A549 (cell line): ENCODE data around the gene MINPP1. TPM values are rescaled to one million over a fixed set of nuclear protein-coding genes. Genes with fewer than 3 reads are reported as not detected.

ENCODE experiments used
- ATAC-seq, 2 experiments: fragments of 200-7000 bp in 1 of 2; fragments of >200 bp in 1 of 2; cut with Nextera tagmentation in 1 of 2; cut with Tn5 transposase in 1 of 2; 3 replicates each; pipeline versions ENCODE4 v1.8.0 to v1.9.1; 2018 to 2020; ENCODE audit warnings: mild to moderate bottlenecking in 1 of 2, moderate library complexity in 1 of 2
- CTCF ChIA-PET: fragments of 300-600 bp; sonication (Branson Sonifier 250); formaldehyde crosslinking; extraction: SDS; loops from one replicate; lab custom pipeline; 2021; ENCODE audit warnings: antibody characterized with exemption, inconsistent platforms; lab: Yijun Ruan, JAX
- POLR2A ChIA-PET: fragments of 350-600 bp; formaldehyde crosslinking; extraction: SDS; loops from one replicate; lab custom pipeline; 2021; ENCODE audit warnings: antibody characterized with exemption, inconsistent platforms; lab: Yijun Ruan, JAX
- DNase-seq, 2 experiments: peaks; one replicate each; pipeline versions ENCODE4 v3.0.0 to v3.0.0-alpha.2; 2011 to 2016; ENCODE audit warnings: low read depth in 1 of 2, low spot score in 1 of 2
- FAIRE-seq: peaks from 2 replicates; lab custom pipeline; 2011; peaks lifted over from hg19 to GRCh38; lab: Jason Lieb, UNC
- H3K27ac ChIP-seq, 2 experiments: fragments of >200 bp; sonication (Bioruptor Twin); formaldehyde crosslinking; 3 replicates each; pipeline ENCODE4 v1.5.1; 2016 to 2017
- H3K4me1 ChIP-seq: fragments of >200 bp; sonication (Bioruptor Twin); formaldehyde crosslinking; 3 replicates; pipeline ENCODE4 v1.6.1; 2016
- H3K4me2 ChIP-seq: fragments of >200 bp; sonication (Bioruptor Twin); formaldehyde crosslinking; 3 replicates; pipeline ENCODE4 v1.6.1; 2016
- H3K4me3 ChIP-seq: fragments of >200 bp; sonication (Bioruptor Twin); formaldehyde crosslinking; 3 replicates; pipeline ENCODE4 v1.5.1; 2016
- H3K9me3 ChIP-seq: fragments of >200 bp; sonication (Bioruptor Twin); formaldehyde crosslinking; 3 replicates; pipeline ENCODE4 v1.6.1; 2016
- CHD2 ChIP-seq: fragments of 150-350 bp; IDR thresholded peaks from 2 replicates; pipeline ENCODE4 v1.6.1; 2014; ENCODE audit warnings: low read length; ENCODE audit not compliant: partially characterized antibody
- CHD4 ChIP-seq: fragments of 200-600 bp; sonication (generic); IDR thresholded peaks from 2 replicates; pipeline ENCODE4 v1.6.1; 2016; ENCODE audit warnings: antibody characterized with exemption, mild to moderate bottlenecking, borderline replicate concordance
- EP300 ChIP-seq, 2 experiments: fragments of >200 bp; sonication (Bioruptor Twin); formaldehyde crosslinking; IDR thresholded peaks; 2 replicates in 1 of 2; 3 replicates in 1 of 2; pipeline ENCODE4 v1.6.1; 2016 to 2017
- ESRRA ChIP-seq: fragments of 150-350 bp; IDR thresholded peaks from 2 replicates; pipeline ENCODE4 v1.6.1; 2014; ENCODE audit warnings: mild to moderate bottlenecking, low read length, borderline replicate concordance
- FOSB ChIP-seq: fragments of 250-450 bp; sonication (Bioruptor Pico); IDR thresholded peaks from 2 replicates; pipeline ENCODE4 v1.5.0; 2020; ENCODE audit warnings: mild to moderate bottlenecking, moderate library complexity
- FOXS1 ChIP-seq: fragments of 250-450 bp; sonication (Bioruptor Pico); IDR thresholded peaks from 2 replicates; pipeline ENCODE4 v1.5.0; 2020; ENCODE audit warnings: mild to moderate bottlenecking, moderate library complexity
- HOXA7 ChIP-seq: fragments of 250-450 bp; sonication (Bioruptor Pico); IDR thresholded peaks from 2 replicates; pipeline ENCODE4 v1.5.0; 2020; ENCODE audit warnings: mild to moderate bottlenecking, moderate library complexity
- JUNB ChIP-seq: fragments of >200 bp; sonication (Bioruptor Twin); formaldehyde crosslinking; IDR thresholded peaks from 2 replicates; pipeline ENCODE4 v1.6.1; 2016
- KDM5A ChIP-seq: fragments of 200-600 bp; sonication (generic); IDR thresholded peaks from 2 replicates; pipeline ENCODE4 v1.6.1; 2016; ENCODE audit warnings: antibody characterized with exemption, mild to moderate bottlenecking
- POLR2AphosphoS2 ChIP-seq: conservative IDR thresholded peaks from 2 replicates; pipeline ENCODE4 v1.6.1; 2012; ENCODE audit warnings: low read length, improper control_type of control experiment, inconsistent platforms
- RAD21 ChIP-seq, 2 experiments: fragments of >200 bp in 1 of 2; sonication (Bioruptor Twin) in 1 of 2; formaldehyde crosslinking in 1 of 2; IDR thresholded peaks in 1 of 2; conservative IDR thresholded peaks in 1 of 2; 2 replicates in 1 of 2; 3 replicates in 1 of 2; pipeline ENCODE4 v1.6.1; 2012 to 2018; ENCODE audit warnings: inconsistent platforms in 1 of 2
- SMC3 ChIP-seq: fragments of >200 bp; sonication (Bioruptor Twin); formaldehyde crosslinking; IDR thresholded peaks from 3 replicates; pipeline ENCODE4 v1.6.1; 2018; ENCODE audit warnings: inconsistent platforms
- SREBF2 ChIP-seq: fragments of 450-650 bp; IDR thresholded peaks from 2 replicates; pipeline ENCODE4 v1.6.1; 2014; ENCODE audit warnings: mild to moderate bottlenecking, moderate library complexity
- TP53 ChIP-seq: fragments of 250-450 bp; sonication (Bioruptor Pico); IDR thresholded peaks from 2 replicates; pipeline ENCODE4 v1.5.0; 2021; ENCODE audit warnings: mild to moderate bottlenecking, moderate library complexity
- ZC3H11A ChIP-seq: fragments of 450-650 bp; IDR thresholded peaks from 2 replicates; pipeline ENCODE4 v1.6.1; 2014; ENCODE audit warnings: antibody characterized with exemption, mild to moderate bottlenecking
- ZNF302 ChIP-seq: fragments of 250-450 bp; sonication (Bioruptor Pico); IDR thresholded peaks from 2 replicates; pipeline ENCODE4 v1.9.0; 2021; ENCODE audit warnings: inconsistent platforms, mild to moderate bottlenecking, moderate library complexity
- WGBS: methylation state at CpG from one replicate; pipeline ENCODE4 v1.1.6; 2017; ENCODE audit errors: missing lambda C conversion rate; 5-methylcytosine and 5-hydroxymethylcytosine counted together
- polyA plus RNA-seq, 4 experiments: library from polyadenylated mRNA; depleted of rRNA in 3 of 4; stranded (reverse); fragments of >200 nt; fragmentation: RNase III in 1 of 4; extraction: RNeasy Plus Mini Kit Qiagen cat#74134 plus additional on column Dnase treatment in 1 of 4; gene quantifications; 2 replicates in 3 of 4; 3 replicates in 1 of 4; pipeline ENCODE4 v1.2.3, GENCODE V29; 2011 to 2017
- TF ChIP-seq, protein P1 (sequence below): fragments of >200 bp; sonication (Bioruptor Twin); formaldehyde crosslinking; IDR thresholded peaks from 3 replicates; pipeline ENCODE4 v1.5.1; 2016
- TF ChIP-seq, protein P2 (sequence below): fragments of 450-650 bp; IDR thresholded peaks from 2 replicates; pipeline ENCODE4 v1.6.1; 2014; ENCODE audit warnings: antibody characterized with exemption
- TF ChIP-seq, protein P3 (sequence below): fragments of 150-350 bp; IDR thresholded peaks from 2 replicates; pipeline ENCODE4 v1.6.1; 2014; ENCODE audit warnings: low read depth, mild to moderate bottlenecking, low read length
- TF ChIP-seq, protein P4 (sequence below): fragments of 200-600 bp; sonication (generic); IDR thresholded peaks from 2 replicates; pipeline ENCODE4 v1.6.1; 2016; ENCODE audit warnings: antibody characterized with exemption, mild to moderate bottlenecking, moderate library complexity
- TF ChIP-seq, protein P5 (sequence below): fragments of 250-450 bp; sonication (Bioruptor Pico); IDR thresholded peaks from 2 replicates; pipeline ENCODE4 v1.5.0; 2020; ENCODE audit warnings: low read depth, mild to moderate bottlenecking, moderate library complexity

MINPP1 gene
- polyA plus RNA-seq, 2 of the 4 experiments (the other 2 are of a cell fraction), result 28.4 to 31.4 TPM

DNA sequence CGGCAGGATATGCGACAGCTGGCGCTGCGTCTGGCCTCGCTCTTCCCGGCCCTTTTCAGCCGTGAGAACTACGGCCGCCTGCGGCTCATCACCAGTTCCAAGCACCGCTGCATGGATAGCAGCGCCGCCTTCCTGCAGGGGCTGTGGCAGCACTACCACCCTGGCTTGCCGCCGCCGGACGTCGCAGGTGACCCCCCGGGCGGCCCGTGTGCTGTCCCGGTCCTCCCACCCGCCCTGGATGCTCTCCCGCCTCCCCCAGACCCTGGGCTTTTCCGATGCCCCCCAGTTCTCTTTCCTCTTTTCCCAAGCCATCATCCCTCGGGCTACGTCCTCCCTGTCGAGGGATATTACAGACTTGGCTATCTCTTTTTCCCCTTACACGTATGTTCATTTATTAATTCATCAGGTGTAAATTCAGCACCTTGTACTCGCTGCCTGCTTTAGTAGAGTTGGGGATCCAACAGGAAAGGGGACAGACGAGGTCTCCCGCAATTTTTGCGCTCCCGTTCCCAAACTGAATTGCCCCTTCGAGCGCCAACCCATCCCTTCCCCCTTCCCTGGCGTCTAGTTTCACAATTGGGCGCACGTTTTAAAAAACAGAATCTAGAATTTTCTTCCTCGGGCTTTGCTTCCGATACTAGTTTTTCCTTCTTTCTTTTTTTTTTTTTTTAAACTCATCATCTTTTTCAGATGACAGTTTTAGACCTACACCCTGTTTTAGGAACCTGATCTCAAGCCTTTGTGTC lies 846 bp downstream of the MINPP1 start:
- peak overlapping the region; percentile 86 to 90 for H3K27ac ChIP-seq
- DNase-seq (peak; percentile 65 to 68), ATAC-seq (peak; percentile 91 to 95), FAIRE-seq (no peak)
- H3K4me3 ChIP-seq, result peak overlapping the region; percentile 87
- H3K9me3 ChIP-seq, result no peaks in the 10 kb centered on the region
- CTCF ChIA-PET, result interaction anchor here (0.6 to 2.1 kb wide), 7 partner anchors 13 to 563 kb away, joined by 3 to 8 read pairs (median 4); no protein-coding TSS in a partner anchor
- peaks cover 36% of the 10 kb centered on the region for H3K4me1 ChIP-seq
- TF ChIP-seq, protein P1, sequence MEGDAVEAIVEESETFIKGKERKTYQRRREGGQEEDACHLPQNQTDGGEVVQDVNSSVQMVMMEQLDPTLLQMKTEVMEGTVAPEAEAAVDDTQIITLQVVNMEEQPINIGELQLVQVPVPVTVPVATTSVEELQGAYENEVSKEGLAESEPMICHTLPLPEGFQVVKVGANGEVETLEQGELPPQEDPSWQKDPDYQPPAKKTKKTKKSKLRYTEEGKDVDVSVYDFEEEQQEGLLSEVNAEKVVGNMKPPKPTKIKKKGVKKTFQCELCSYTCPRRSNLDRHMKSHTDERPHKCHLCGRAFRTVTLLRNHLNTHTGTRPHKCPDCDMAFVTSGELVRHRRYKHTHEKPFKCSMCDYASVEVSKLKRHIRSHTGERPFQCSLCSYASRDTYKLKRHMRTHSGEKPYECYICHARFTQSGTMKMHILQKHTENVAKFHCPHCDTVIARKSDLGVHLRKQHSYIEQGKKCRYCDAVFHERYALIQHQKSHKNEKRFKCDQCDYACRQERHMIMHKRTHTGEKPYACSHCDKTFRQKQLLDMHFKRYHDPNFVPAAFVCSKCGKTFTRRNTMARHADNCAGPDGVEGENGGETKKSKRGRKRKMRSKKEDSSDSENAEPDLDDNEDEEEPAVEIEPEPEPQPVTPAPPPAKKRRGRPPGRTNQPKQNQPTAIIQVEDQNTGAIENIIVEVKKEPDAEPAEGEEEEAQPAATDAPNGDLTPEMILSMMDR, result peak; percentile 65
- peak; percentile 57 for TF ChIP-seq SMC3
- peak; percentile 60 to 74 for TF ChIP-seq RAD21 (conservative IDR thresholded peaks at IDR 0.05 in 1 of 2, IDR thresholded peaks at IDR 0.05 in 1 of 2)
- TF ChIP-seq, protein P2, sequence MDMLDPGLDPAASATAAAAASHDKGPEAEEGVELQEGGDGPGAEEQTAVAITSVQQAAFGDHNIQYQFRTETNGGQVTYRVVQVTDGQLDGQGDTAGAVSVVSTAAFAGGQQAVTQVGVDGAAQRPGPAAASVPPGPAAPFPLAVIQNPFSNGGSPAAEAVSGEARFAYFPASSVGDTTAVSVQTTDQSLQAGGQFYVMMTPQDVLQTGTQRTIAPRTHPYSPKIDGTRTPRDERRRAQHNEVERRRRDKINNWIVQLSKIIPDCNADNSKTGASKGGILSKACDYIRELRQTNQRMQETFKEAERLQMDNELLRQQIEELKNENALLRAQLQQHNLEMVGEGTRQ, result no peak
- 16% methylated on average over 30 of the region's 41 CpGs for WGBS
- H3K4me2 ChIP-seq, result peak overlapping the region; percentile 97
- POLR2A ChIA-PET, result interaction anchor here (0.6 to 1.3 kb wide), 6 partner anchors 9 to 566 kb away, joined by 3 to 7 read pairs (median 3); no protein-coding TSS in a partner anchor

DNA sequence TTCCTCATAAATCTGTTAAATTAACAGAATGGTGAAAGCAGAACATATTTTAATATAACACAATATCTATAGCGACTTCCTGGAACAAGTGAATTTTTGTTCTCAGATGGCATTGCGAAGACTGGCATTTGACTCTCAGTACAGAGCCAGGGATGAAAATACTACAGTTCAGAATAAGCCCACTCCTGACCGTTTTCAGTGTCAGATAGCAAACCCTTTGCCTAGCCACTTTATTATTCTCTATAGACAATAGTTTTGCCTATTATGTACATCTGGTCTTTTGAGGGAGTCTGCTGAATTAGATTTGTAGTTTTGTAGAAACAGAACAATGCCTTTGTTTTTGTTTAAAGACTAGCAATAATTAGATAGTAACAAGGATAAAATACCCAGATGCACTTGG lies 2.3 kb downstream of the MINPP1 start:
- WGBS, result 84% methylated on average over 3 of the region's 3 CpGs
- Histone ChIP-seq H3K4me2 (peak overlapping the region; percentile 97), H3K4me3 (no peak overlapping the region; the same call in 2 of the 3 replicates), H3K27ac (no peak overlapping the region), H3K4me1 (peaks cover 30% of the 10 kb centered on the region), H3K9me3 (no peaks in the 10 kb centered on the region)
- ATAC-seq, result no peak
- POLR2A ChIA-PET, result no interaction called here
- no peak for DNase-seq
- TF ChIP-seq, protein P3, sequence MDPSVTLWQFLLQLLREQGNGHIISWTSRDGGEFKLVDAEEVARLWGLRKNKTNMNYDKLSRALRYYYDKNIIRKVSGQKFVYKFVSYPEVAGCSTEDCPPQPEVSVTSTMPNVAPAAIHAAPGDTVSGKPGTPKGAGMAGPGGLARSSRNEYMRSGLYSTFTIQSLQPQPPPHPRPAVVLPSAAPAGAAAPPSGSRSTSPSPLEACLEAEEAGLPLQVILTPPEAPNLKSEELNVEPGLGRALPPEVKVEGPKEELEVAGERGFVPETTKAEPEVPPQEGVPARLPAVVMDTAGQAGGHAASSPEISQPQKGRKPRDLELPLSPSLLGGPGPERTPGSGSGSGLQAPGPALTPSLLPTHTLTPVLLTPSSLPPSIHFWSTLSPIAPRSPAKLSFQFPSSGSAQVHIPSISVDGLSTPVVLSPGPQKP, result no peak
- no peak for TF ChIP-seq CHD4
- no peak for FAIRE-seq
- CTCF ChIA-PET, result interaction anchor here (1.1 to 1.4 kb wide), 2 partner anchors 12 to 565 kb away, joined by 3 to 4 read pairs; no protein-coding TSS in a partner anchor

DNA sequence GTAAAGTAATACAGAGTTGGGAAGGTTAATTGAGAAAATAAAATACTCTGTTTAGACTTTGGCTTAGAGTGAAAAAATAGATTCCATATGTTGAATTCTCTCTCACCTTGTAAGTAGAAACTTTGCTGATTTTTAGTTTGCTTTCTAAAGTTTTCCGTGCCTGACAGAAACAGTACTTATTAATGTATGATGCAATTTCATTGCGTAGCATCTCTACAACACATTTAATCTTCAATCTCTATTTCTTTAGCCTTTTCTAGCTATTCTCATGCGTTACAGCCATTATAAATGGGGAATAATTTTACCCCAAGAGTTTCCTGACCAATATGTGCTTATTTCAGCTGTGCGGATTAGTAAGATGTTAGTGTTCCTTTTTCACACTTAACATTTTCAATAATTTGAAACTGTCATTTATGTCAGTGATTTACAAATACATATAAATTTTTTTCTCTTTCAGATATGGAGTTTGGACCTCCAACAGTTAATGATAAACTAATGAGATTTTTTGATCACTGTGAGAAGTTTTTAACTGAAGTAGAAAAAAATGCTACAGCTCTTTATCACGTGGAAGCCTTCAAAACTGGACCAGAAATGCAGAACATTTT lies 3.3 kb downstream of the MINPP1 start:
- CTCF ChIA-PET, result no interaction called here
- H3K27ac ChIP-seq, result no peak overlapping the region
- POLR2A ChIA-PET, result no interaction called here
- no peak for FAIRE-seq
- peaks cover 30% of the 10 kb centered on the region for H3K4me1 ChIP-seq
- 85% methylated on average over 5 of the region's 5 CpGs for WGBS
- no peak for DNase-seq
- no peaks in the 10 kb centered on the region for H3K9me3 ChIP-seq
- no peak overlapping the region for H3K4me3 ChIP-seq
- peak overlapping the region; percentile 97 for H3K4me2 ChIP-seq
- no peak for ATAC-seq
- TF ChIP-seq ZNF302 (CRISPR knock-in tag), result no peak
- TF ChIP-seq TP53 (CRISPR knock-in tag), result no peak
- no peak for TF ChIP-seq CHD2
- TF ChIP-seq ESRRA, result no peak
- no peak for TF ChIP-seq HOXA7 (CRISPR knock-in tag)
- TF ChIP-seq KDM5A, result no peak
- no peak for TF ChIP-seq FOXS1 (CRISPR knock-in tag)
- TF ChIP-seq, protein P4, sequence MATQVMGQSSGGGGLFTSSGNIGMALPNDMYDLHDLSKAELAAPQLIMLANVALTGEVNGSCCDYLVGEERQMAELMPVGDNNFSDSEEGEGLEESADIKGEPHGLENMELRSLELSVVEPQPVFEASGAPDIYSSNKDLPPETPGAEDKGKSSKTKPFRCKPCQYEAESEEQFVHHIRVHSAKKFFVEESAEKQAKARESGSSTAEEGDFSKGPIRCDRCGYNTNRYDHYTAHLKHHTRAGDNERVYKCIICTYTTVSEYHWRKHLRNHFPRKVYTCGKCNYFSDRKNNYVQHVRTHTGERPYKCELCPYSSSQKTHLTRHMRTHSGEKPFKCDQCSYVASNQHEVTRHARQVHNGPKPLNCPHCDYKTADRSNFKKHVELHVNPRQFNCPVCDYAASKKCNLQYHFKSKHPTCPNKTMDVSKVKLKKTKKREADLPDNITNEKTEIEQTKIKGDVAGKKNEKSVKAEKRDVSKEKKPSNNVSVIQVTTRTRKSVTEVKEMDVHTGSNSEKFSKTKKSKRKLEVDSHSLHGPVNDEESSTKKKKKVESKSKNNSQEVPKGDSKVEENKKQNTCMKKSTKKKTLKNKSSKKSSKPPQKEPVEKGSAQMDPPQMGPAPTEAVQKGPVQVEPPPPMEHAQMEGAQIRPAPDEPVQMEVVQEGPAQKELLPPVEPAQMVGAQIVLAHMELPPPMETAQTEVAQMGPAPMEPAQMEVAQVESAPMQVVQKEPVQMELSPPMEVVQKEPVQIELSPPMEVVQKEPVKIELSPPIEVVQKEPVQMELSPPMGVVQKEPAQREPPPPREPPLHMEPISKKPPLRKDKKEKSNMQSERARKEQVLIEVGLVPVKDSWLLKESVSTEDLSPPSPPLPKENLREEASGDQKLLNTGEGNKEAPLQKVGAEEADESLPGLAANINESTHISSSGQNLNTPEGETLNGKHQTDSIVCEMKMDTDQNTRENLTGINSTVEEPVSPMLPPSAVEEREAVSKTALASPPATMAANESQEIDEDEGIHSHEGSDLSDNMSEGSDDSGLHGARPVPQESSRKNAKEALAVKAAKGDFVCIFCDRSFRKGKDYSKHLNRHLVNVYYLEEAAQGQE, result no peak
- TF ChIP-seq ZC3H11A, result no peak
- TF ChIP-seq, protein P2, result no peak
- TF ChIP-seq SREBF2, result no peak
- no peak for TF ChIP-seq EP300 (IDR thresholded peaks at IDR 0.05)
- TF ChIP-seq JUNB, result no peak
- no peak for TF ChIP-seq POLR2AphosphoS2
- TF ChIP-seq, protein P5, sequence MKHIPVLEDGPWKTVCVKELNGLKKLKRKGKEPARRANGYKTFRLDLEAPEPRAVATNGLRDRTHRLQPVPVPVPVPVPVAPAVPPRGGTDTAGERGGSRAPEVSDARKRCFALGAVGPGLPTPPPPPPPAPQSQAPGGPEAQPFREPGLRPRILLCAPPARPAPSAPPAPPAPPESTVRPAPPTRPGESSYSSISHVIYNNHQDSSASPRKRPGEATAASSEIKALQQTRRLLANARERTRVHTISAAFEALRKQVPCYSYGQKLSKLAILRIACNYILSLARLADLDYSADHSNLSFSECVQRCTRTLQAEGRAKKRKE (CRISPR knock-in tag), result no peak
- TF ChIP-seq FOSB (CRISPR knock-in tag), result no peak
